Stimulated activated CD4-positive, alpha-beta T cell treated with anti-CD3 and anti-CD28 coated beads, Interleukin-15, amount 100 ng/mL, for 24 hours (primary cell): Measurements from ENCODE around the gene HIP1R.
"Not testable (repeated sequence)": the region's sequence is repeated elsewhere in the genome, so short reads cannot be mapped to it uniquely, and the experiment has no call there.

ENCODE experiments used
- DNase-seq: peaks from one replicate; pipeline ENCODE4 v3.0.0-alpha.2; 2020

HIP1R gene

DNA sequence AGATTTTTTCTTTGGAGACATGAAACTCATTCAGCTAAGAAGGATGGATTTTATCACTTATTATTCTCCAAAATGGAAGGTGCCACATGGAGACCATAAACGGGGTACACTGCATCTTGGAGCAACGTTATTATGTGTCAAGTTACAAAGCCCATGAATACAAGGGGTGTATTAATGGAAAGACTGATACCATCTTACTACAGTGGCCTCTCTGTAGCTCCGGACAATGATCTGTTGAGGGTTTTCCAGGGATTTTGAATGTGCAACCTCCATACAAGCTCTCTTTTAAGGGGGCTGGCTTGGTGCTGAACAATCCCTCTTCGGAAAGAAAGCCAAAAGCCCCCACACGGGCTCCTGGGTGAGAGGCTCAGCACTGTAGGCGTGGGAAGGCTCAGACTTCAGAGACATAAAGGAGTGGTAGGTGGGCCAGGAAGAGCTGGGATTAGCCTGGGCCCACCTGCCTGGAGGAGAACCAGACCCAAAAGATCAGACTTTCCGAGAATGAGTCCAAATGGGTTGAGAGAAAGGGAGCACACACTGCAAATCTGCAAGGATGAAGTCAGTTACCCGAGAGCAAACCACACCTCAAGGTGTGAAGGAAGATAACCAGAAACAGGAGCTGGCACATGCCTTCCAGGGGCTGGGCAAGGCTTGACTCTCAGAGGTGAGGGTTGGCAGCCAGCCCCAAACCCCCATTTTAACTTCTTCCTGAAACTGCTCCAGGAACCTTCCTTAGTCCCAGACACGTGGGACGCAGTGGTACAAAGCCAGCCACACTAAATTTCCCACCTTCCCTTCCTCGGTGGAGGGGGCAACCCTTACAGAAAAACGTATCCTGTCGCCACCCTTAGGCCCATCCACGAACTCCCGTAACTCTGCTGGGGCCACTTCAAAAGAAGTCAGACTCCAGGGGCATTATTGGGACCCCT is 59.2 kb downstream of the HIP1R start:
- no peak for DNase-seq

DNA sequence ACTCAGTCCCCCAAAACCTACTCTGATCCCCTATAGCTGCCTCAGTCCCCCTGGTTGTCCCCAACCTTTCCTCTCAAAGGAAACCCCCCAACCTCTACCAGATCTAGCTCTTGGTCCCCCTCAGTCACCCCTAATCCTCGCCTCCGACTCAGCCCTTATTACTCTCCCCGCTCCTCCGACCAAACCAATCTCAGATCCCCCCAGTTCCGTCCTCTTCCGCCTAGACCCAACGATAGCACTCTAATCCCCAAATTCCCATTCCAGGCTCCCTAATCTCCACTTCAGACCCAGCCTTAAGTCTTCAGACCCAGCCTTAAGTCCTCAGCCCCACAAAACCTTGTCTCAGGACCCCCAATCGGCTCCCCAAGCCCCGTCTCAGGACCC is 60.1 kb downstream of the HIP1R start:
- no peak for DNase-seq

DNA sequence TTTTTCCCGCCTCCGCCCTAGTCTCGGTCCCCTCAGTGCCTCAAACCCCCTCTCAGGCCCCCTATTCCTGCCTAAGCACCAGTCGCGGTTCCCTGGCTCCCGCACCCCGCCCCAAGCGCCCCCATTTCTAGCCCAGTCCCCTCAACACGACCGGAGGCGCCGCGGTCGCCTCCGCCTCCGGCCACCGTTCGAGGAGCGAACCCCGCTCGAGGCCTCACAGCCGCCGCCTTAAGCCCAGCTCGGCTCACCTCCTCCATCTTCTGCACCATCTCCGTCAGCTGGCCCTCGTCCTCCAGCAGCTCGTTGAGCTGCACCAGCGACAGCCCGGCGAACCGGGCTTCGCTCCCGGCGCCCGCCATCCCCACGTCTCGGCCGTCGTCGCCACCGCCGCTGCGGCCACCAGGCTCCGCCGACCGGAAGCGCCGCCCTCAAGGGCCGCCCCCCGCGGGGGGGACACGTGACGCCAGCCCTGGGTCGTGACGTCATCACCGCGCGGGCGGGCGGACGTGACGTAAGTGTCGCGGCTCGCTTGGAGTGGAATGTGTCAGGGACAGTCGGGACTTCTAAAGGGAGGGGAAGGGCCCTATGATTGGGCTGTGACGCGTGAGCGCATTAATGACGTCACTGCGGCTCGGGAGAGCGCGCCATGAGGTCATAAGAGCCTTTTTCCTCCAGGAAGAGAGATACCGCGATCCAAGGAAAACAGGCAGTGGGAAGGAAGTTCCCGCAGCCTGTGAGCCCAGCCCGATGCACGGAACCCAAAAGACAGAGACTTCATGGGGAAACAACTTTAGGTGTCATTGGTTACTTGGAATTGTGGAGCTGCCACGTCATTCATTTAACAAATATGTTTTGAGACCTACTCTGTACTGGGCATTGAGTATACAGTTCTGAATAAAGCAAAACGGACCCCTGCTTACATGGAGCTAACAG is 60.7 kb downstream of the HIP1R start, which contains the start of gene VPS37B:
Gene VPS37B, minus strand, starts transcription at position 421 of the 933 bp plus-strand sequence. Its CDS starts 62 bp downstream, at position 359.
- DNase-seq: peak; percentile 82

DNA sequence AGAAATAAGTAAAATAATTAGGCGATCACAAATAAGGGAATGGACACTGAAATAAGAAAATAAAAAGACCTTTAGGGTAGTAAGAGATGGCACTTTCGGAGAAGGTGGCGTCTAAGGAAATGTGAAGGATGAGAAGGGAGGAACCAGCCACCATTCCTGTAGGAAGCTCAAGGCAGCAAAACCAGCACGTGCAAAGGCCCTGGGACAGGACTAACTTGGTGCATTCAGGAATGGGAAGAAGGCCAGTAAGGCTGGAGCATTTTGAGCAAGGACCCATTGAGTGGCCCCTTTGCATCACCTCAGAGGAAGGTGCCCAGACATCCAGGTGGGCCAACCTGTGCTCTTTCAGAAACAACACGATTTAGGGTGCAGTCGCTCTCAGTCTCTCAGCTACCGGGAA is 61.4 kb downstream of the HIP1R start:
- no peak for DNase-seq

DNA sequence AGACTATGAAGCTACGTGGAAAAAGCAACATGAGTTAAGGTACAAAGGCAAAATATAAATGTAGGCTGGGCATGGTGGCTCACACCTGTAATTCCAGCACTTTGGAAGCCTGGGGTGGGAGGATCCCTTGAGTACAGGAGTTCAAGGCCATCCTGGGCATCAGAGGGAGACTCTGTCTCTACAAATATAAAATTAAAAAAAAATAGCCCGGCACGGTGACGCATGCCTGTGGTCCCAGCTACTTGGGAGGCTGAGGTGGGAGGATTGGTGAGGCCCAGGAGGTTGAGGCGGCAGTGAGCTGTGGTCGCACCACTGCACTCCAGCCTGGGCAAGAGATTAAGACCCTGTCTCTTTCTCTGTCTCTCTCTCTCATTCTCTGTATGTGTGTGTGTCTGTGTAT is 64.6 kb downstream of the HIP1R start:
- DNase-seq: no peak

DNA sequence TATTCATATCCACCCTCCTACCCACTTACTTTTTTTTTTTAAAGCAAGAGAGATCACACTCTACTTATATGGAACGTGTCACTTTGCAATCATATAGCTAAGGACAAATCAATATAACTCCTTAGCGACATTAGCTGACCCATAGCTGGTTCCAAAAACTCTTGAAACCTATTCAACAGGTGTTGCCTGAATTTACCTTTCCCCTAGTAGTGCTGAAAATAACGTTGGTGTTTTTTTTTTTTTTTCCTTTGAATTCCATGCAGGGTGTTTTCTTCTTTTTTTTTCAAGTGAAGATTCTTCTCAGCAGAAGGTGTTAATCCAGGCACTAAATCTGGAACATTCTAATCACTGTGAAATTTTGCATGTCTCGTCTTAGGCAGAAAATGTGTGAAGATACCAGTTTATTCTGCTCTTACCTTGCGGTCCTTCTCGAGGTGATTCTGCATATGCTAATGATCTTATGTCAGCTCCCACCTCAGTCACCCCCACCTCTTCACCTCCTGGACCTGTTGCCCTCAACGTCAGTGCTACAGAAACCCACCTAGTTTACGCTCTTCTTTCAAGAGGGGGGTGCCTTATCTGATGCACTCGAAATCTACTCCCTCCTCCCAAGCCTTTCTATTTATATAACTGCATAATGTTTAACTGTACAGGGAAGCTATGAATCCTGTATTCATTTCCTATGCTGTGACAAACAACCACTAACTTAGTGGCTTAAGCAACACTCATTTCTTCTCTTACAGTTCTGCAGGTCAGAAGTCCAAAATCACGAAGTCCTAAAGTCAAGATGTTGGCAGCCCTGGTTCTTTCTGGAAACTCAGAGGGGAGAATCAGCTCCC is 67.8 kb downstream of the HIP1R start:
- no peak for DNase-seq

DNA sequence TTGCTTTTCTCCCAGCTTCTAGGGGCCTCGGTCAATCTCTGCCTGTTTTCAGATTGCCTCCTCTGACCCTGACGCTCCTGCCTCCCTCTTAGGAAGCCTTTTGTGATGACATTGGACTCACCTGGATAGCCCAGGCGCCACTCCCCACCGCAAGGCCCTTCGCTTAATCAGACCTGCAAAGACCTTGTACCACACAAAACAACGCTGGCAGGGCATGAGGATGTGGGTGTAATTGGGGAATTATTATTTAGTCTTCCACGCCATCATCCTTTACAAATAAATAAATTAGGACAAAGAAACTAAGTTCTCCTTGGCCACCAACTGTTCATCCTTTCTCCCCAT is 68.4 kb downstream of the HIP1R start:
- DNase-seq: no peak

DNA sequence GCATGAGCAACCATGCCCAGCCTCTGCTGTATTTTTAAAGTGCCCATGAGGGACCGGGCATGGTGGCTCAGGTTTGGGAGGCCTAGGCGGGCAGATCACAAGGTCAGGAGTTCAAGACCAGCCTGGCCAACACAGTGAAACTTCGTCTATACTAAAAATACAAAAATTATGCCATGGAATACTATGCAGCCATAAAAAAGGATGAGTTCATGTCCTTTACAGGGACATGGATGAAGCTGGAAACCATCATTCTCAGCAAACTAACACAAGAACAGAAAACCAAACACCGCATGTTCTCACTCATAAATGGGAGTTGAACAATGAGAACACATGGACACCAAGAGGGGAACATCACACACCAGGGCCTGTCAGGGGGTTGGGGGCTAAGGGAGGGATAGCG is 70.0 kb downstream of the HIP1R start:
- not testable (repeated sequence) for DNase-seq

DNA sequence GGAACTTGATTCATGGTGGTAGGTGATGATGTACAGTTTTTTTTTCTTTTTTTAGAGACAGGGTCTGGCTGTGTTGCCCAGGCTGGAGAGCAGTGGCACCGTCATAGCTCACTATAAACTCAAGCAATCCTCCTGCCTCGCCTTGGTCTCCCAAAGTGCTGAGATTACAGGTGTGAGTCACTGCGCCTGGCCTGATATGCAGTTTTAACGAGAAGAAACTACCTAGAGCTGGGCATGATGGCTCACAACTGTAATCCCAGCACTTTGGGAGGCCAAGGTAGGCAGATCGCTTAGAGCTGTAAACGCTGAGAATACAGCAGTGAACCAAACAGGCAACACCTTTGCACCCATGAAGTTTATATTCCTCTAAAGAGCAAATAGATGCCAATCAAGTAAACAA is 73.7 kb downstream of the HIP1R start:
- no peak for DNase-seq

DNA sequence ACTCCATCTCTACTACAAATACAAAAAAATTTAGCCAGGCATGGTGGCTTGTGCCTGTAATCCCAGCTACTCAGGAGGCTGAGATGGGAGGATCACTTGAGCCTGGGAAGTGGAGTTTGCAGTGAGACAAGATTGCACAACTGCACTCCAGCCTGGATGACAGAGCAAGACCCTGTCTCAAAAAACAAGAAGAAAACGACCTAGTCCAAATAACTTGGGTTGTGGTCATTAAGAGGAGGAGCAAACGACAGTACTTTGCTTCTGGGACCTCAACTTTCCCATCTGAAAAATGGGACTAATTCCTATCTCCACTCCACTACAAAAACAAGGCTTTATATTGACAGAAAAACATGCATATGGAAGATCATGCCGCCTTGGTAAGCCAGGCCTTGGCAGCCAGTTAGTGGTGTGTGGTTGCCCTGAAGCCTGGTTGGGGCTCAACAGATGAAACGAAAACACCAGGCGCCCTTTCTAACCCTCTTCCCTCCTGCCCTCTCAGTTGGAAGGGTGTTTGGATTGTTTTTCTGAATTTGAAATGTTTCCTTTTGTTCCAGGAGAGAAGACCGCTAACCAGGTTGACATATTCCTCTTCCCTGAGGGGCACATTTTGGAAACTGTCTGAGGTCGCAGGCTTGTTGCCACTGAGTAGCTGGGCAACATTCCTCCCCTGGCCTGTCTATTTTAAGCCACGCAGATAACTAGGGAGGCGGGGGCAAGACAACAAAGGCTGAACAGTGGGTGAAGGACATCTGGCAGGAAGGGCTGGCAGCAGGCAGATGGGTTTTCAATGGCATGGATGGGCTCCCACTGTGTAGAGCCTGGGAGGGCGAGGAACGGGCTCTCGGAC is 74.4 kb downstream of the HIP1R start:
- no peak for DNase-seq
